ENCODE results near the gene GRM5. TPM values are rescaled to one million over a fixed set of nuclear protein-coding genes. Genes with fewer than 3 reads are reported as not detected.
"Not testable (repeated sequence)": the region's sequence is repeated elsewhere in the genome, so short reads cannot be mapped to it uniquely, and the experiment has no call there.

Gene GRM5
- total RNA-seq, 1 experiment from 2014 or later: not detected

DNA sequence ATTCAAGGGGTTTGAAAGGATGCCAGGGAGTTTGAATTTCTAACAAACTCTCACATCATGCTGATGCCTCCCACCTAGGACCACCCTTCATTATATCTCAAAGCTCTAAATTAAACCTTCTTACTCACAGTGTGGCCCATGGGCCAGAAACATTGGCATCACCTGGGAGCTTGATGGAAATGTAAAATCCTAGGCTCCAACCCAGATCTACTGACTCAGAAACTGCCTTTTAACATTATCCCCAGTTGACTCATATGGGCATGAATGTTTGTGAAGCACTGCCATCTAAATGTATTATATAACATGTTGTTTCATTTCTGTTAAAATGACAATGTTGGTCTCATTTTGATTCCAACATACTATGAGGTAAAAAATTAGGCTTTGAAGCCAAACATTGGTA is 90.3 kb downstream of the GRM5 start:
- not testable (repeated sequence) for DNase-seq (ENCODE audit: low read depth)

DNA sequence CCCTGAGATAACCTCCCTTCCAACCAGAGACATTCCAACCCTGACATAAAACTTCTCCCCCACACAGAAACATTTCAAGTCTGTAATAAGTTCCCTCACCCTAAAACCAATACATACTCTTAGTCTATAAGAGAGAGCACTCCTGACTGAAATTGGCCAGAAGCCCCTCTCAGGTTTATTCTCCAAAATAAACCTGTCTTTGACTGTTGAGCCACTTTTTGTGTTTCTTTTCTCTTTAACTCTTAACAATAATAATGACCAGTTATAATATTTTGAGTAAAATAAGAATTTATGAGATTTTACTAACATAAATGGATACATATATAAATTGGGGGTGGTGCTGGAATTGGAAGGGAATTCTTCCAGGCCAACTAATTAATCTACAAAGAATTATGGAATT is 93.6 kb downstream of the GRM5 start:
- no peak for DNase-seq (ENCODE audit: low read depth)

DNA sequence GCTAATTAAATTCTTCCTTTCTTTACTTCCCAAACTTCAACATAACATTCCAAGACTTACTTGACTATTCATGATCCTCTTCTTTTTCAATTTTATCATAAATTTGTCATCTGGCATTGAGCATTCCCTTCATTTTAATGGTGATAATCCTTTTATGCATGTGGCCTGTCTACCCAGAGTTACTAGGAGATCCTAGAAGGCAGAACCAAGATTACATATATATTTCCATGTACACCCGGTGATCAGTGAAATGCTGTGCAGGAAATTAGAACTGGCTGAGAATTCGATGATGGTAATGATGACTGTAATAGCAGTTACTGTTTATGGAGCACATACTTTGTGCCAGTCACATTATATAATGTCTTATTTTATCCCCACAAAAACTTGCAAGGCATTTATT is 104.2 kb downstream of the GRM5 start:
- not testable (repeated sequence) for DNase-seq (ENCODE audit: low read depth)

DNA sequence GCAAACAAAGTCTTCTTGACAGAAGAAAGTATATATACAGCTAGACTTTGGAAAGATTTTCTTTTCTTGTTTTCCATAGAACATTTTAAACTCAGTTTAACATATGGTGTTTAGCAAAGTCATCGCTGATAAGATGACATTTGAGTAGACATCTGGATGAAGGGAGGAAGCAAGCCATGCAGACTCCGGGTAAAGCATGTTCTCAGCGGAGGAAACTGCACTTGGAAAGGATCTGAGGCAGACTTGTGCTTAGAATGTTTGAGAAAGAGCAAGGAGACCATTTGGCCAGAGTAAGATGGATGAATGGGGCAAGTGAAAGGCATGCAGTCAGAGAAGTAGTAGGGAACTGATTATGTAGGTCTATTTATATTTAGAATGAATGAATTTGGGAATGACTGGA is 105.9 kb downstream of the GRM5 start:
- DNase-seq (ENCODE audit: low read depth): not testable (repeated sequence)

DNA sequence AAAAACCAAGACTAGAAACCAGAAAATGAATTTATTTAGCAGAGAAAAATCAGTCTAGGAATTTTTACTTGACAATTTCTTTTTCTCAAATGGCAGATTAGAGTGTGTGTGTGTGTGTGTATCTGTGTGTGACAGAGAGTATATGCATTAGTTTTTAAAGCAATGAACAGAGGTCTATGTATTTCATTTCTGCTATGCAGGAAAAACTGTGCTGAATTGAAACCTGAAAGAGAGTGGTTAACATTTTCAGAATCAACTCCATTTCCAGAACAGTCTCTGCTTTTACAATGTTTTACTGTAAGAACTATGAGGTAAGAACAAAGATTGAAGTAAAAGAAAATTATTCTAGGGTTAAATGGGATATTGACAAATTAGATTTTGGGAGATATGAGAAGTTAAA is 114.8 kb downstream of the GRM5 start:
- no peak for DNase-seq (ENCODE audit: low read depth)

DNA sequence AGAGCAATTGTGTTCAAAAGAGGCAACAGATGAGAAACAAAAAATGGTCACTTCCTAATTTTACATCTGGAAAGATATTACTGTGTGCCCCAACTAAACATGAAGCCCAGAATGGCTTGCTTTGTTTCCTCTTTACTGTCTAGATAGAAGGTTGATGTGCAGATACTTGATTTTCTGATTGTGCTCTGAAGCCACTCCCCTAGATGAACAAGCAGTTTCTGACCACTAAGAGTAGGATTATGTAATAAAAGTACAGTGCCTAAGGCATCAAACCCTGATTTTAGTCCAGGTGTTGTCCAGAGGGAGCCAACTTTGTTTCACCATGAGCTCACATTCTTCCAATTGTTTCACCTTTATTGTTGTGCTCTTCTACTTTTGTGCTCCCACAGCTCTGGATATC is 116.9 kb downstream of the GRM5 start:
- DNase-seq (ENCODE audit: low read depth): not testable (repeated sequence)

DNA sequence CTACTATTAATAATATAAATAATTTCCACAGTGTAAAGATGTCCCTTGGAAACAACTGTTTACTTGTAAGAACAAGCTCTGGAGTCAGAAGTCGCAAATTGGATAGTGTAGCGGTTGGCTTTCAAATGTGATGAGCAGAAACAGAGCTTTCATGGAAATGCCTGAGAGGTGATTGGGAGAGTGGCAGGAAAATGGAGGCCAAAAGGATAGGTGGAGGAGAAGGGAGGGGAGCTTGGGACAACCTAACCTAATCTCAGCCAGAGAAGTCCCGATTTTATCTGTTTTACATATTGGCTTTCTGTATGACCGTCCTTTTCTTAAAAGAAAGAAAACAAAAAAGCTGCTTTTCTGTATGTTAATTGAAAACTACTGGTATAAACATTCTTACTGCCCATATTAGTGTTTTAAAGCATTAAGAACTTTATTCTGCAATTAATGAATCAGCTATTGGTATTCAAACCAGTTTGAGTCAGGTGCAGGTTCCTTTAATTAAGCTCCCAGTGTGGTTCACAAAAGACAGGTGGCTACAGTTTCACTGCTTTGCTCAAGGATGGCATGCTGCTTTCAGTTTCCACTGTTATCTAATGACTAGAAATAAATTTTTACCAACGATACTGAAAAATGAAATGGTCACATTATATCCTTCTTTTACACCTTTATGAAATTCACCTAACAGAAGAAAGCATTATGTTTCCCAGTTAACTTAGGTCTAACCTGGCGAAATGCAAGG is 117.8 kb downstream of the GRM5 start:
- DNase-seq (ENCODE audit: low read depth): not testable (repeated sequence)

DNA sequence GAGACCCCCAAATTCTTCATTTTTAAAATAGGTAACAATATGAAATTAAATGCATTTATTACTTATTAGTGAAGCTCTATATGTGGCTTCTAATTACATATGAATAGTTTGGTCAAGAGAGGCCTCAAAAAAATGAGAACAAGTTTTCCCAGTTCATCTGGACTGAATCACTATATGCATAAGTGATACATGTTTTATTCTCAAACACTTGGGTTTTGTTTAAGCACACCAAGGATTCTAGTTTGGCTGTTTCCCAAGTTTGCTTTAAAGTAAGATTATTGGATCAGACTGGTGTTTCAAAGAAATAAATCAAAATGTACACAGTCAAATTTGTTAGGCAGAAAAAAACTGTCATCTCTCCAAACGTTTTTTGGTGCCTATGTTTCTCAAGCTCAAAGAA is 136.1 kb downstream of the GRM5 start:
- not testable (repeated sequence) for DNase-seq (ENCODE audit: low read depth)

DNA sequence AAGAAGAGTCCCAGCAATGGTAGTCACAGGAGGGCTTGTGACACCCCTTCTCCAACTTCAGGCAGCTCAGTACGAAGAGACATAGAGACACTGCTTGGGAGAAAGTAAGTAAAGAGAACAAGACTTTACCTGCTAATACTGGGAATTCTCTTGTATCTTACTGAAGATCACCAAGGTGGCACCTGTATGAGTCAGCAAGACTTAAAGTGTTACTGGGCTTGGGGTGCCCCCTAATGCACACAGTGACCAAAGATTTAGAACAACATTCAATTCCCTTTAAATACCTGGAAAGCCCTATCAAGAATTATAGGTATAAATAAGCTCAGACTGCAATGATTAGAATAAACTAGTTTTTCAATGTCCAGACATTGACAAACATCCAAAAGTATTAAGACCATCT is 148.7 kb downstream of the GRM5 start:
- not testable (repeated sequence) for DNase-seq (ENCODE audit: low read depth)

DNA sequence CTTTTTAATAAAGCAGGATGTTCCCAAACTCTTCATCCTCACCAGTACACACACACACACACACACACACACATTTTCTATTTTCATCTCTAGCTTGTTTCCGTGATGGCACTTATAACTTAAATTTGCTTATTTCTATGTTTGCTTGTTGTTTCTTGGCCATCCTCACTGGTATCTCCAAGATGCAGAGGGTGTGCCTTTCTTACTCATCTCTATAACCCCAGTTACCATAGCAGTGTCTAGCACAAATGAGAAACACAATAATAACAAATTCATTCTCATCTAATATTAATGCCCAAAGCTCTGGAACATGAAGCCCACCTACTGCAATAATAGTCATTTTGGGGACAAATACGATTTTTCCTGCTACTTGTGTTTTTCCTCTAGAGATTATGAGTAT is 156.3 kb downstream of the GRM5 start:
- DNase-seq (ENCODE audit: low read depth): no peak

DNA sequence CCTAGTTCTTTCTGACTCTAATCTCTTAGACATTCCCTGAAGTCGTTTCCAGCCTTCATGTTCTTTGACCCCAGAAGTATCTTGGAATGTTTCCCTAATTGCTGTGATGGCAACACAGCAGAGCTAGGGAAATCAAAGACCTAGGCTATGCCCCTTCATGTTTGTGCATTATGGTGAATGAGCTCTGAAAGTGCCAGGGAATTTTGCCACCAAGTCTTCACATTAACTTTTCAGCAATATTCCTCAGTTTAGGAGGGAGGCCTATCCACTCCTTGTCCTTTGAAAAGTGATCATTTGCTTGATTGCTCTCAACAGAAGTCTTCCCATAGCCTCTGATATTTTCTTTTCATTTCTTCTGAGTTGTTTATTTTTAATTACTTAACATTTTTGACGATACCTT is 164.3 kb downstream of the GRM5 start:
- DNase-seq (ENCODE audit: low read depth): not testable (repeated sequence)

DNA sequence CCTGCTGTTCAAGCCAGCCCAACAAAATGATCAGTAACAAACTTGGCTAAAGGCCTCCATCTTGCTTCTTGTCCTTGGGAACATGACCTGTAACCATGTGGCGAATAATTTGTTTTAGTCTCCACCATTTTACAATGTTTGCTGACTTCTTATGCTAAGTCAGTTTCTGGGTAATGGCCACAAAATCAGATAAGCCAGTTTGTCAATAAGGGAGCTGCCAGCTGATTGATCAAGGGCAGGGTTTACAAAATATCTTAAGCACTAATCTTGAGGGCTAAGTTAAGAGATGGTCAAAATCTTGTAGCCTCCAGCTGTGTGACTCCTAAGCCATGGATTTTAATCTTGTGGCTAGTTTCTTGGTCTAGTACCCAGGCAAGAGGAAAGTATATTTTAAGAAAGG is 176.9 kb downstream of the GRM5 start:
- not testable (repeated sequence) for DNase-seq (ENCODE audit: low read depth)

DNA sequence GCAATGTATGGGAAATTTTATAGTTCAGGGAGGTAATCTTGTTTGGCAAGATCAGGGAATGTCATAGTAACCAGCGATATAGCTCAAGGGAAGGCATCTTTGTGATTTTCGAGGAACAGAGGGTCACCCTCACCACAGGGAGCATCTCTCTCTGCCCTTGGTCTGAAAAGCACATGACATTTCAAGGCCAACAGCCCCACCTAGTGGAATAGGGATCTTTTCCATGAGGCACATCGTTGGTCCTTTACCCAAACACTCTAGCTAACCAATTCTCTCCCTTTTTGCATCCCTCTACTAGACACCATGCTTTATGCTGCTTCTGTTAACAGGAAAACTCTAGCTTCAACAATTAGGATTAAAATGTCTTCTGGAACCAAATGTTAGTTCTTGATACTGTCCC is 179.0 kb downstream of the GRM5 start:
- DNase-seq (ENCODE audit: low read depth): peak; percentile 41

DNA sequence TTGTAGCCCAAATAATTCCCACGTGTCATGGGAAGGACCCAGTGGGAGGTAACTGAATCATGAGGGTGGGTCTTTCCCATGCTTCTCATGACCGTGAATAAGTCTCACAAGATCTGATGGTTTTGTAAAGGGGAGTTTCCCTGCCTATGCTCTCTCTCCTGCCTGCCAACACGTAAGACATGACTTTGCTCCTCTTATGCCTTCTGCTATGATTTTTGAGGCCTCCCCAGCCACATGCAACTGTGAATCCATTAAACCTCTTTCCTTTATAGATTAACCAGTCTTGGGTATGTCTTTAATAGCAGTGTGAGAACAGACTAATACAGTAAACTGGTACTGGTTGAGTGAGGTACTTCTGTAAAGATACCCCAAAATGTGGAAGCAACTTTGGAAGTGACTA is 183.0 kb downstream of the GRM5 start:
- not testable (repeated sequence) for DNase-seq (ENCODE audit: low read depth)

DNA sequence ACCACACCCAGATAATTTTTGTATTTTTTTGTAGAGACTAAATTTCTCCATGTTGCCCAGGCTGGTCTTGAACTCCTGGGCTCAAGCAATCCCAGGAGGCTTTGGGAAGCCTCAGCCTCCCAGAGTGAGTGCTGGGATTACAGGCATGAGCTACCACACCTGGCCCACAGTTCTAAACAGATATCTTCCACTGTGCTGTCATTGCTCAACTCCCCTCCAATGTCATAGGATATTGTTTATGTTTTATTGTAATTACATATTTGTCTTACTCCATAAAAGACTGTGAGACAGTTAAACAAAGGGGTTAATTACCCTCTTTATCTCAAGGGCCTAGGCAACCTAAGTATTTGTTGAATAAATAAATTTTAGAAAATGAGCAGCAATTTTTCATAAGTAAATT is 204.2 kb downstream of the GRM5 start:
- DNase-seq (ENCODE audit: low read depth): no peak

DNA sequence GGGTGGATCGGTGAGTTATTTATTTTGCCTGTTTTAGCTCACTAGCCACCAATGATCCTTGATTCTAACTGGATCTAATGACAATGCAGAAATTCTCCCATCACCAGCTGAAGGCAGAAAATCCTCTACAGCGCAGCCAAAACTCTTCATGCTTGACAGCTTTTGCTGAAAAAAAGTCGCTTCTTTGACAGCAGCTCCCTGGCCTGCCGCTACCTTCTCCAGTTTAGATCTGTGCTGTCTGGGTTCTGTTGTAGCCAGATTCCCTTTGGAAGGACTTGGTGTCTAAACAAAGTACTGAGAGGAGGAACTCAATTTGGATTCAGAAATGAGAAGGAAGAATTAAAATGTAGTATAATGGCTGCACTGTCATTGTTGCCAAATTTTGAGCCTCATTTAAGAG is 205.4 kb downstream of the GRM5 start:
- not testable (repeated sequence) for DNase-seq (ENCODE audit: low read depth)

DNA sequence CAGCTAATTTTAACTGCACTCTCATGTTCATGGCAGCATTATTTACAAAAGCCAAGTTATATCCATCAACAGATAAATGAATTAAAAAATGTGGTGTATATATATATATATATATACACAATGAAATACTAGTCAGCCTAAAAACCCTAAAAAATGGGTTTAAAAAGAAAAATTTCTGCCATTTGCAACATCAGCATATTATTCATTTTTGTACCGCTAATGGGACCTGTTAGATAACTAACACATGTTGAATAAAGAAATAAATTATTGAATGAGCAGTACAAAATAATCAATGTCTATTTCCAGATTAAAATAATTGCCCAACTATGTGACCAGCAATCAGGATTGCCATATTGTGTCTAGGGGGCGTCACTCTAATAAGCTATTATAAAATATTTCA is 211.8 kb downstream of the GRM5 start:
- not testable (repeated sequence) for DNase-seq (ENCODE audit: low read depth)

DNA sequence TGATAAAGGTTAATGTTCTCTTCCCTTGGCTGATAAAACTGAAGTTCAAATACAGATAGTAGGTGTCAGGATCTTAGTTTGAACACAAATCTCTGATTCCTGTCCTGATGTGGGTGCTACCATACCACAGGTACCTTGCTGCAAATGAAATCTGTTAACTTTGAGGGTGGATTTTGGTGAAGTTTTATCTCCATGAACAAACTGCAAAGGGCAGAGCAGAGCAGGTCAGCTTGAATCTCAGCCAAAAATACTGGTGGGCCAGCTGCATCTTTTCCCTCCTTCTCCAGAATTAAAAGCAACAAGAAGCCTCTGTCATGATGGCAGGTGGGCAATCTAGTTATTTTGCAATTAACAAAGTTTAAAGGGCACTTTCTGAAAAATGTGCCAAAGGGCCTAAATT is 214.2 kb downstream of the GRM5 start:
- DNase-seq (ENCODE audit: low read depth): not testable (repeated sequence)

DNA sequence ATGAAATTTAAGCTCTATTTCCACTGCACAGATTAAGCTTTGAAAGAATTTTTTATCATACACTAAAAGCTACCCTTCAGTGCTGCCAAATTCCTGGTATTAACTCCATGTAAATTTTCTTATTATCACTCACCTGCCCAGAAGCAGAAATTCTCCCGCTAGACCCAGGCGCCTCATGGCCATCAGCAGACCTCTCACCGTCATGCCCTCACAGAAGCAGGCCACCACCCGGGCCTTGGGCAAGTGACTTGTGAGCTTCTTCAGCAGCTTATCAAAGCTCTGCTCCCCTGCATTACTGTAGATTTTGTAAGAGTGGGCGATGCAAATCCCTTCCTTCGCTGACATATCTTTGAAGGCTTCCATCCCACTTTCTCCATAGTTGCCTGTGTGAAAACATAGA is 216.0 kb downstream of the GRM5 start:
- not testable (repeated sequence) for DNase-seq (ENCODE audit: low read depth)

DNA sequence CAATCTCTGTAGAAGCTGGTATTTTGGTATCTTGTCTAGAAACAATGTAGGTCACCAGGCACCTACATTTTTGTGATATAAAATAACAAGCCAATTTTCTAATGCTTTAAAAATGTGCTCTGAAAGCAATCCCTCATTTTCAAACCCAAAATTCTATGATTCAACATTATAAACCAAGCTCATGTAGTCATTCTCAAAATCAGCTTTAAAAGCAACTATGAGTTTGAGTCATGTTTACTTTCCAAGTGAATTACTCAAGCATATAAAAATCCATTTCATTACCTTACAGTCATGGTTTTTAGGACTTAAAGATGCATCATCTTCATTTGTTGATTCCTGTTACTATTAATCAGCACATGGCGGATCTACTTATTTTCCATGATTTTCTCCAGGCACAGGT is 216.4 kb downstream of the GRM5 start:
- DNase-seq (ENCODE audit: low read depth): no peak

DNA sequence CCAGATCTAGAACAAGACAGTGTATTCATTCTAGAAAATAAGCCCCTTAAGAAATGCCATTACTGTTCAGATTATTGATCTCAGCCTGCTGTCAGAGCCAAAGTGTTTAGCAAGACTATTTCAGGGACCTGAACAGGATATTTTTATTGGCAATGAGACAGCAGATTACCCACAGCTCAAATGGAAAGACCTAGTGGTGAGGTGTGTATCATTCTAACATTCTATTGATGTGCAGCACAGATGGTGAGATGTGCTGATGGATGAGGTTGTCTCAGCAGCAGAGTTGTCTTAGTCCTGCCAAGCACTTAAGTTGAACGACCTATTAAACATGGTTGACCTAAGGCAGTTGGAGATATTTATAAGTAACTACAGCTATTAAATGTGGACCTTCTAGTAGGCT is 219.5 kb downstream of the GRM5 start:
- DNase-seq (ENCODE audit: low read depth): not testable (repeated sequence)

DNA sequence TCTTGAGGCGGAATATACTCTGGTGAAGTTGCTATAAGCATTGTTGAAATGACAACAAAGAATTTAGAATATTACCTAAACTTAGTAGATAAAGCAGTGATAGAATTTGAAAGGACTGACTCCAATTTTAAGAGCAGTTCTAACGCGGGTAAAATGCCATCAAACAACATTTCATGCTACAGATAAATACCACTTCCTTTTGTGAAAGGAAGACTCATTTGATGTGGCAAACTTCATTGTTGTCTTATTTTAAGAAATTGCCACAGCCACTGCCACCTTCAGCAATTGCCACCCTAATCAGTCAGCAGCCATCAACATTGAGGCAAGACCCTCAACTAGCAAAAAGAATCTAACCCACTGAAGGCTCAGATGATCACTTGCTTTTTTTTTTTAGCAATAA is 220.8 kb downstream of the GRM5 start:
- DNase-seq (ENCODE audit: low read depth): not testable (repeated sequence)

DNA sequence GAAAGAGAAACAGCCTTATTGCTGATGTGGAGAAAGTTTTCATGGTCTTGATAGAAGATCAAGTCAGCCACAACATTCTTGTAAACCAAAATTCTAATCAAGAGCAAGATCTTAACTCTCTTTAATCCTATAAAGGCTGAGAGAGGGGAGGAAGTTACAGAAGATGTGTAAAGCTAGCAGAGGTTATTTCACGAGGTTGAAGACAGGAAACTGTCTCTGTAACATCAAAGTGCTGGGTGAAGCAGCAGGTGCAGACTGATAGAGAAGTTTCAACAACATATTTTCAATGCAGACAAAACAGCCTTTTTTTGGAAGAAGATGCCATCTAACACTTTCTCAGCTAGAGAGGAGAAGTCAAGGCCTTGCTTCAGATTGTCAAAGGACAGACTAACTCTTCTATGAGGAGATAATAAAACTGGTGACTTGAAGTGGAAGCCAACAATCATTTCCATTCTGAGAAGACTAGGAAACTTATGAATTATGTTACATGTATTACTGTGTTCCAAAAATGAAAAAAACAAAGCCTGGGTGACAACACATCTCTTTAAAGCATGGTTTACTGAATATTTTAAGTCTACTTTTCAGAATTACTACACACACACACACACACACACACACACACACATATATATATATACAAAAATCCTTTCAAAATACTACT is 221.9 kb downstream of the GRM5 start:
- not testable (repeated sequence) for DNase-seq (ENCODE audit: low read depth)

Measured in RPMI7951 (cell line).